ENCODE results near the gene ABAT.

Gene ABAT

GRCh38 chr16:8804313-8804712 is 129.9 kb downstream of the ABAT start:
- no peaks in the 10 kb centered on the region for H3K9me3 ChIP-seq
- intact Hi-C loops (cut with DNase I; ENCODE audit: low total_unique reads) = loop anchor here (10.0 kb wide), 1 partner anchor 160 kb away; the partner anchor contains the start of gene USP7
- TF ChIP-seq CTCF (IDR thresholded peaks at IDR 0.05) = no peak
- peaks cover 54 to 76% (median 74%) of the 10 kb centered on the region in 3 donors for H3K36me3 ChIP-seq
- H3K4me3 ChIP-seq = no peak overlapping the region
- H3K4me1 ChIP-seq = peaks cover 0 to 20% (median 12%) of the 10 kb centered on the region in 4 donors
- no peaks in the 10 kb centered on the region for H3K27me3 ChIP-seq
- no peak for DNase-seq
- H3K27ac ChIP-seq = no peak overlapping the region

- Histone ChIP-seq H3K27me3 (no peaks in the 10 kb centered on the region), H3K9me3 (no peaks in the 10 kb centered on the region), H3K36me3 (peaks cover 62 to 95% (median 93%) of the 10 kb centered on the region in 3 donors), H3K4me3 (no peak overlapping the region), H3K27ac (no peak overlapping the region), H3K4me1 (peaks cover 0 to under 1% (median 0%) of the 10 kb centered on the region in 4 donors)
- DNase-seq = no peak
- intact Hi-C loops (cut with DNase I; ENCODE audit: low total_unique reads) = loop anchor here (10.0 kb wide), 1 partner anchor 158 kb away; the partner anchor contains the start of gene USP7
- TF ChIP-seq CTCF (IDR thresholded peaks at IDR 0.05) = no peak
Measured at GRCh38 chr16:8806272-8806983, 132.0 kb downstream of the ABAT start.

- H3K27me3 ChIP-seq = no peaks in the 10 kb centered on the region
- H3K4me1 ChIP-seq = no peaks in the 10 kb centered on the region
- peaks cover 63 to 96% (median 93%) of the 10 kb centered on the region in 3 donors for H3K36me3 ChIP-seq
- no peak overlapping the region for H3K27ac ChIP-seq
- no peaks in the 10 kb centered on the region for H3K9me3 ChIP-seq
- no peak overlapping the region for H3K4me3 ChIP-seq
- intact Hi-C loops (cut with DNase I; ENCODE audit: low total_unique reads) = loop anchor here (10.0 kb wide), 1 partner anchor 158 kb away; the partner anchor contains the start of gene USP7
- TF ChIP-seq CTCF (IDR thresholded peaks at IDR 0.05) = no peak
- no peak for DNase-seq
Measured at GRCh38 chr16:8807189-8807588, 132.8 kb downstream of the ABAT start.

GRCh38 chr16:8808009-8808408 is 133.6 kb downstream of the ABAT start:
- Histone ChIP-seq H3K36me3 (peaks cover 64 to 96% (median 93%) of the 10 kb centered on the region in 3 donors), H3K27ac (no peak overlapping the region), H3K9me3 (no peaks in the 10 kb centered on the region), H3K4me3 (no peak overlapping the region), H3K4me1 (no peaks in the 10 kb centered on the region), H3K27me3 (no peaks in the 10 kb centered on the region)
- DNase-seq = no peak
- intact Hi-C loops (cut with DNase I; ENCODE audit: low total_unique reads) = loop anchor here (10.0 kb wide), 1 partner anchor 157 kb away; the partner anchor contains the start of gene USP7
- no peak for TF ChIP-seq CTCF (IDR thresholded peaks at IDR 0.05)

DNA sequence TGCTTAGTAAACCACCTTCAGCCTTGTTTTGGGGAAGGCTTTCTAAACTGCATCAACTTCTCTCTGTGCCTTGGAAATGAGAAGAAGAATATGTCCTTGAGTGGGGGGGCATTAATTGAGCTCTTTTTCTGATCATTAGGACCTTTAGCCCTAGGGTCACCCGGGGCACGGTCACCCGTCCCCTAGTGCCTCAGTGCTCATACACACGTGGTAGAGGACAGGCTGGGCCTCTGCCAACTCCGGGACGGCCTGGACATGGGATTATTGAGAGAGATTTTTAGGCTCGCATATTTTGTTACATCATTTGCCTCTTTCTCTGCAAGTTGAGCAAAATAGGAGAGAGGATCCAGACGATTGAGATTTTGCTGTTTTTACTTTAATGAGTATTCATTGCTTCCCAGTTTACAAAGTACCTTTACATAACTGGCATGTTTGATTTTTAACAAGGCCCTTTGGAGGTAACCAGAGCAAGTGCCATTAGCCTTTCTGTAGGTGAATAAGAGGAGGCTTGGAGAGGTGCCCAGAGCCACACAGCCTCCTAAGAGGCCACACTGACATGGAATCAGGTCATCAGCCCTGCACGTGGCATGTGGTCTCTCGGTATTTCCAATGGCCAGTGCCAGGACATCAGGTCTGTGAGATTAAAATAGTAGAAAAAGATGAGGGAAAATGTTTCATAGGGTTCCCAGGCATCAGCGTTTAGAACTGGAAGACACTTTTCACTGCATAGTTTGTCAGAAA is 134.4 kb downstream of the ABAT start:
- intact Hi-C loops (cut with DNase I; ENCODE audit: low total_unique reads) = loop anchor here (10.0 kb wide), 1 partner anchor 156 kb away; the partner anchor contains the start of gene USP7
- Histone ChIP-seq H3K4me1 (no peaks in the 10 kb centered on the region), H3K27ac (no peak overlapping the region), H3K9me3 (no peaks in the 10 kb centered on the region), H3K36me3 (peaks cover 65 to 96% (median 94%) of the 10 kb centered on the region in 3 donors), H3K4me3 (no peak overlapping the region), H3K27me3 (no peaks in the 10 kb centered on the region)
- DNase-seq = no peak
- no peak for TF ChIP-seq CTCF (IDR thresholded peaks at IDR 0.05)

All from tibial artery (tissue), 4 donors.